HFFc6 (cell line): ENCODE measurements around the gene PLA2R1. TPM values are rescaled to one million over a fixed set of nuclear protein-coding genes. Genes with fewer than 3 reads are reported as not detected.

Experiments
- DNase-seq: peaks from one replicate; pipeline ENCODE4 v3.0.0-alpha.2; 2018
- H3K27ac Mint-ChIP-seq: 2 replicates; pipeline ENCODE4 v1.8.0; 2020; ENCODE audit warnings: mild to moderate bottlenecking, mixed read lengths
- H3K27me3 Mint-ChIP-seq: 2 replicates; pipeline ENCODE4 v1.8.0; 2021; ENCODE audit warnings: mild to moderate bottlenecking, moderate library complexity, mixed read lengths; ENCODE audit not compliant: insufficient read depth
- H3K36me3 Mint-ChIP-seq: 2 replicates; pipeline ENCODE4 v1.8.0; 2021; ENCODE audit warnings: low read depth, mixed read lengths
- H3K4me1 Mint-ChIP-seq: 2 replicates; pipeline ENCODE4 v1.8.0; 2020; ENCODE audit warnings: low read depth, mixed read lengths
- H3K4me3 Mint-ChIP-seq: 2 replicates; pipeline ENCODE4 v1.8.0; 2020; ENCODE audit warnings: mild to moderate bottlenecking, moderate library complexity, mixed read lengths
- H3K9me3 Mint-ChIP-seq: 2 replicates; pipeline ENCODE4 v1.8.0; 2020; ENCODE audit warnings: mild to moderate bottlenecking, mixed read lengths
- CTCF ChIP-seq: fragments of 200-600 bp; sonication (generic); IDR thresholded peaks from 2 replicates; pipeline ENCODE4 v1.5.0; 2021; ENCODE audit warnings: antibody characterized with exemption, mild to moderate bottlenecking
- total RNA-seq, 6 experiments: library from RNA; stranded (reverse); fragmentation: NEBNext Ultra II Directional; extraction: Animal tissue kit (Norgen Biotek cat#: 25700); gene quantifications; 2 replicates in 1 of 6; 3 replicates in 5 of 6; pipeline ENCODE4 v1.2.3, GENCODE V29; 2021

PLA2R1 gene
- total RNA-seq, 6 experiments from 2014 or later = 3.2 to 6.3 (median 3.3) TPM

- H3K27me3 Mint-ChIP-seq = peaks cover 6% of the 10 kb centered on the region
- no peaks in the 10 kb centered on the region for H3K9me3 Mint-ChIP-seq
- DNase-seq = no peak
- no peaks in the 10 kb centered on the region for H3K4me1 Mint-ChIP-seq
- no peak overlapping the region for H3K4me3 Mint-ChIP-seq
- no peaks in the 10 kb centered on the region; the same call in 1 of the 2 replicates for H3K36me3 Mint-ChIP-seq
- TF ChIP-seq CTCF = no peak
- H3K27ac Mint-ChIP-seq = no peak overlapping the region
Observed at GRCh38 chr2:160045703-160046210, 16.7 kb downstream of the PLA2R1 start.

- H3K36me3 Mint-ChIP-seq = no peaks in the 10 kb centered on the region; the same call in 1 of the 2 replicates
- H3K27ac Mint-ChIP-seq = no peak overlapping the region
- no peak for TF ChIP-seq CTCF
- peaks cover 6% of the 10 kb centered on the region for H3K27me3 Mint-ChIP-seq
- DNase-seq = no peak
- H3K4me3 Mint-ChIP-seq = no peak overlapping the region
- no peaks in the 10 kb centered on the region for H3K4me1 Mint-ChIP-seq
- no peaks in the 10 kb centered on the region for H3K9me3 Mint-ChIP-seq
Observed at GRCh38 chr2:160044728-160045127, 17.7 kb downstream of the PLA2R1 start.

GRCh38 chr2:160043265-160043664 is 19.1 kb downstream of the PLA2R1 start:
- Mint-ChIP-seq H3K36me3 (no peaks in the 10 kb centered on the region; the same call in 1 of the 2 replicates), H3K4me1 (no peaks in the 10 kb centered on the region), H3K4me3 (no peak overlapping the region), H3K27ac (no peak overlapping the region), H3K27me3 (peaks cover 6% of the 10 kb centered on the region), H3K9me3 (no peaks in the 10 kb centered on the region)
- no peak for TF ChIP-seq CTCF
- DNase-seq = no peak

GRCh38 chr2:160042054-160042453 is 20.4 kb downstream of the PLA2R1 start:
- no peaks in the 10 kb centered on the region; the same call in 1 of the 2 replicates for H3K36me3 Mint-ChIP-seq
- H3K9me3 Mint-ChIP-seq = no peaks in the 10 kb centered on the region
- H3K27me3 Mint-ChIP-seq = peaks cover 6% of the 10 kb centered on the region
- DNase-seq = no peak
- no peaks in the 10 kb centered on the region for H3K4me1 Mint-ChIP-seq
- no peak overlapping the region for H3K27ac Mint-ChIP-seq
- no peak for TF ChIP-seq CTCF
- no peak overlapping the region for H3K4me3 Mint-ChIP-seq

GRCh38 chr2:160041091-160041490 is 21.3 kb downstream of the PLA2R1 start:
- peaks cover 6% of the 10 kb centered on the region for H3K27me3 Mint-ChIP-seq

More at GRCh38 chr2:160041091-160041490, 21.3 kb downstream of the PLA2R1 start:
- no peaks in the 10 kb centered on the region for H3K9me3 Mint-ChIP-seq
- no peak for DNase-seq
- H3K27ac Mint-ChIP-seq = no peak overlapping the region
- H3K4me3 Mint-ChIP-seq = no peak overlapping the region
- H3K4me1 Mint-ChIP-seq = no peaks in the 10 kb centered on the region
- TF ChIP-seq CTCF = no peak
- H3K36me3 Mint-ChIP-seq = no peaks in the 10 kb centered on the region; the same call in 1 of the 2 replicates
